GM12864 (cell line): Measurements from ENCODE around the gene TNKS1BP1.
"Not testable (repeated sequence)": the region's sequence is repeated elsewhere in the genome, so short reads cannot be mapped to it uniquely, and the experiment has no call there.

Experiments used
- DNase-seq: peaks from one replicate; pipeline ENCODE4 v3.0.0-alpha.2; 2011; ENCODE audit warnings: low read depth
- H3K4me3 ChIP-seq: 2 replicates; pipeline ENCODE4 v1.5.1; 2011; ENCODE audit warnings: mild to moderate bottlenecking, low read depth, low read length, control low read depth
- CTCF ChIP-seq: IDR thresholded peaks from 2 replicates; pipeline ENCODE4 v1.5.1; 2011; ENCODE audit warnings: low read depth, mild to moderate bottlenecking, moderate library complexity, low read length, control low read depth, inconsistent platforms; ENCODE audit errors: missing control alignments

TNKS1BP1 gene

GRCh38 chr11:57301711-57302423 is 22.9 kb downstream of the TNKS1BP1 start:
- DNase-seq = no peak
- no peak for TF ChIP-seq CTCF

GRCh38 chr11:57300785-57301184 is 24.0 kb downstream of the TNKS1BP1 start:
- no peak for DNase-seq
- no peak for TF ChIP-seq CTCF
- H3K4me3 ChIP-seq = no peak overlapping the region

More at GRCh38 chr11:57301711-57302423, 22.9 kb downstream of the TNKS1BP1 start:
- no peak overlapping the region for H3K4me3 ChIP-seq

- H3K4me3 ChIP-seq = no peak overlapping the region
- DNase-seq = no peak
- no peak for TF ChIP-seq CTCF
These were observed 25.5 kb downstream of the TNKS1BP1 start for GRCh38 chr11:57299150-57299737.

- no peak for TF ChIP-seq CTCF
- no peak overlapping the region for H3K4me3 ChIP-seq
- DNase-seq = no peak
These were observed 27.5 kb downstream of the TNKS1BP1 start for GRCh38 chr11:57297221-57297620.

GRCh38 chr11:57296205-57296604 is 28.5 kb downstream of the TNKS1BP1 start:
- DNase-seq, H3K4me3 ChIP-seq: not testable (repeated sequence)

GRCh38 chr11:57294225-57295131 is 30.3 kb downstream of the TNKS1BP1 start:
- TF ChIP-seq CTCF = no peak
- DNase-seq = no peak
- H3K4me3 ChIP-seq = no peak overlapping the region

GRCh38 chr11:57290288-57290687 is 34.5 kb downstream of the TNKS1BP1 start:
- DNase-seq = no peak
- TF ChIP-seq CTCF = no peak
- no peak overlapping the region for H3K4me3 ChIP-seq
